ENCODE measurements around the gene GJD4. TPM values are rescaled to one million over a fixed set of nuclear protein-coding genes. Genes with fewer than 3 reads are reported as not detected.

GJD4 gene, protein sequence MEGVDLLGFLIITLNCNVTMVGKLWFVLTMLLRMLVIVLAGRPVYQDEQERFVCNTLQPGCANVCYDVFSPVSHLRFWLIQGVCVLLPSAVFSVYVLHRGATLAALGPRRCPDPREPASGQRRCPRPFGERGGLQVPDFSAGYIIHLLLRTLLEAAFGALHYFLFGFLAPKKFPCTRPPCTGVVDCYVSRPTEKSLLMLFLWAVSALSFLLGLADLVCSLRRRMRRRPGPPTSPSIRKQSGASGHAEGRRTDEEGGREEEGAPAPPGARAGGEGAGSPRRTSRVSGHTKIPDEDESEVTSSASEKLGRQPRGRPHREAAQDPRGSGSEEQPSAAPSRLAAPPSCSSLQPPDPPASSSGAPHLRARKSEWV
- not detected for polyA plus RNA-seq (2012; ENCODE audit: insufficient read depth, insufficient read length, low read depth)

DNA sequence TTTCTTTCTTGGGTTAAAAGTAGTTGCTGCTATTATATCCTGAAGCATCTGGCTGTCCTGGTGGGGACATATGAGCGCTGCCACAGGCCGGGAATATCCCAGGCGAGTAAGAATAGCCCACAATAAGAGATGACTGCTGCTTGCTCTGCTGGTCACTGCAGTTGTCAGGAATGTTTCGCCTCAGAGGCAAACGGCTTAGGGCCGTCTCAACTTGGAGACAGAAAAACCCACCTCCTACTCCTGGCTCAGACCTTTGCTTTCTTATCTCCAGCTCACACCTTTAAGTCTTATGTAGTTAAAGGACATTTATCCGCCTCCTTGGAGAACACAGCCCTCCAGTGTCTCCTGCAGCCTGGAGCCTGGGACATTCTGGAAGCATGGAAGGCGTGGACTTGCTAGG lies at the start of gene GJD4:
GJD4 (plus strand) TSS at position 151 of the 400 bp plus-strand sequence; CDS start at position 378, 227 bp downstream.
- Histone ChIP-seq H3K36me3 (no peaks in the 10 kb centered on the region), H3K4me3 (ENCODE audit: low read depth, low read length) (no peak within 1 kb of the TSS), H3K9me3 (no peaks in the 10 kb centered on the region), H3K4me1 (no peaks in the 10 kb centered on the region), H3K27me3 (peaks cover 21% of the 10 kb centered on the region)
- DNase-seq, result no peak
- TF ChIP-seq, protein P1, sequence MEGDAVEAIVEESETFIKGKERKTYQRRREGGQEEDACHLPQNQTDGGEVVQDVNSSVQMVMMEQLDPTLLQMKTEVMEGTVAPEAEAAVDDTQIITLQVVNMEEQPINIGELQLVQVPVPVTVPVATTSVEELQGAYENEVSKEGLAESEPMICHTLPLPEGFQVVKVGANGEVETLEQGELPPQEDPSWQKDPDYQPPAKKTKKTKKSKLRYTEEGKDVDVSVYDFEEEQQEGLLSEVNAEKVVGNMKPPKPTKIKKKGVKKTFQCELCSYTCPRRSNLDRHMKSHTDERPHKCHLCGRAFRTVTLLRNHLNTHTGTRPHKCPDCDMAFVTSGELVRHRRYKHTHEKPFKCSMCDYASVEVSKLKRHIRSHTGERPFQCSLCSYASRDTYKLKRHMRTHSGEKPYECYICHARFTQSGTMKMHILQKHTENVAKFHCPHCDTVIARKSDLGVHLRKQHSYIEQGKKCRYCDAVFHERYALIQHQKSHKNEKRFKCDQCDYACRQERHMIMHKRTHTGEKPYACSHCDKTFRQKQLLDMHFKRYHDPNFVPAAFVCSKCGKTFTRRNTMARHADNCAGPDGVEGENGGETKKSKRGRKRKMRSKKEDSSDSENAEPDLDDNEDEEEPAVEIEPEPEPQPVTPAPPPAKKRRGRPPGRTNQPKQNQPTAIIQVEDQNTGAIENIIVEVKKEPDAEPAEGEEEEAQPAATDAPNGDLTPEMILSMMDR (IDR thresholded peaks at IDR 0.05; ENCODE audit: low read depth, low read length), result no peak

DNA sequence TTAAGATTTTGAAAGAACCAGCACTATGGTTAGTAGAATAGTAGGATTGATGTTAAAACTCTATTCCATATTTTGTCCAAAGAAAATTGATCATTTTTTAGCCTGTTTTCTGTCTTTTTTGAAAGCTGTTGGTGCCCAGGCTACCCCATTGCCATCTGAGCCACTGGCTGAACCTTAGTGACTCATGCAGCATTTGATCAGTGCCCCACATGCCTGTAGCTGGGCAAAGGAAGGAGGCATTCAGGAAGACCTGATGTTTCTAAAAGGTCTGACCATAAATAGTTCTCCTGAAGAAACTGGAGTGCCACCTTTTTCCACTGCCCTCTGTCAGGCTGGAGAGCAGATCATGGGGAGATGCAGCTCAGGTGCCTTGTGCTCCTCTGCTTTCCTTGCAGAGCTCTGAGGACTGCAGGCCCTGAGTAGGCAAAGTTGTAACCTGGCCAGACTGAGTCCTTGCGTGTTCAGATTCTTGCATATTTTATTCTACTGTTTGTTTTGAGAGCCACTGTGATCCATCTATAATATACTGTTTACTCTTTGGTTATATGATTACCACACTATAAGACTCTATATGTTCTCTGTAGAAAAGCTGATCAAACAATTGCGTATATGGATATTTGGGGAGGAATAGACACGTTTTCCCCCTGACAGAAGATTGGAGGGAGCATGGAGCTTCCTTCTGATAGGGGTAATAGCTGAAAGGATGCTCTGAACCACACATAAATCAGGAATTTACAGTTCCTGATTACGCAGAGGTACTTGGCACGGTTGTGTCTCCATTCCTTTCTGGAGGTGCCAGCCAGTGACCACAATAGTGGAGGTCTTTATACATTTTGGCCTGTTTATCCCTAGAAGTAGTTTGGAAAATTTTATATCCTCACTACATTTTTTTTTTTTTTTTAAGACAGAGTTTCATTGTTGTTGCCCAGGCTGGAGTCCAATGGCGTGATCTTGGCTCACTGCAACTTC lies 48.9 kb upstream of the GJD4 start:
- H3K4me1 ChIP-seq, result no peaks in the 10 kb centered on the region
- H3K4me3 ChIP-seq (ENCODE audit: low read depth, low read length), result no peak overlapping the region
- no peaks in the 10 kb centered on the region; the same call in 1 of the 2 replicates for H3K36me3 ChIP-seq
- DNase-seq, result no peak
- TF ChIP-seq, protein P1 (IDR thresholded peaks at IDR 0.05; ENCODE audit: low read depth, low read length), result no peak
- H3K9me3 ChIP-seq, result no peaks in the 10 kb centered on the region
- no peaks in the 10 kb centered on the region for H3K27me3 ChIP-seq

DNA sequence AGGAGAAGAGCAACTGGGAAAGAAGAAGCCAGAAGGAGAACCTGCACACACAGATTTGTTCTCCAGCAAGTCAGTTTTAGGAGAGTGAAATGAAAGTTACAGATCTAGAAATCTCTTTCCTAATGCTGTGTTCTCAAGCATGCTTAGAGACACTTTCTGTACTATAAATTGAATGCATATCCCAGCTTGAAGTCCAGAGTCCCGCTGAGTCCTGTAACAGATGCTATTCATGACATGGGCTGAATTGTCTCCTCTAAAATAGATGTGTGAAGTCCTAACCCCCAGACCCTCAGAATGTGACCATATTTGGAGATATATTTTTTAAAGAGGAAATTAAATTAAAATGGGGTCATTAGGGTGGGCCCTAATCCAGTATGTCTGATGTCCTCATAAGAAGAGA lies 46.9 kb upstream of the GJD4 start:
- H3K4me3 ChIP-seq (ENCODE audit: low read depth, low read length), result no peak overlapping the region
- H3K4me1 ChIP-seq, result no peaks in the 10 kb centered on the region
- H3K36me3 ChIP-seq, result no peaks in the 10 kb centered on the region; the same call in 1 of the 2 replicates
- TF ChIP-seq, protein P1 (IDR thresholded peaks at IDR 0.05; ENCODE audit: low read depth, low read length), result no peak
- H3K27me3 ChIP-seq, result no peaks in the 10 kb centered on the region
- DNase-seq, result no peak
- no peaks in the 10 kb centered on the region for H3K9me3 ChIP-seq

DNA sequence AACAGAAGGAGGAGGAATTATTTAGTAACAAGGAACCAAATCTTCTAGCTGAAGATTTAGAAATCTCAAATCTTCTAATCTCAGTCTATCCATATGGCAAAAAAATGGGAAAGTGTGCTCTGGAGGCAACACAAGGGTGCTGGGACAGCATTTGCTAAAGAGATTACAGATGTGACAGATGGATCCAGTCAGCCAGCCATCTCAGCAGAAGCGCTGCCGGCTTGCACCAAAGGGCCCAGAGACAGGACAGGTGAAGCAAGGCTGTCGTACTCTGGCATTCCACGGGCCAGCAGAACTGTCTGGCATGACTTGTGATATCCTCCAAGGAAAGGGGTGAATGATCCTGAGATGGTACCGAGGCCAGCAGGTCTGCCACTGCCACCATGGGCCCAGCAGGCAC lies 45.7 kb upstream of the GJD4 start:
- Histone ChIP-seq H3K27me3 (no peaks in the 10 kb centered on the region), H3K4me1 (no peaks in the 10 kb centered on the region), H3K36me3 (no peaks in the 10 kb centered on the region; the same call in 1 of the 2 replicates), H3K4me3 (ENCODE audit: low read depth, low read length) (no peak overlapping the region), H3K9me3 (no peaks in the 10 kb centered on the region)
- TF ChIP-seq, protein P1 (IDR thresholded peaks at IDR 0.05; ENCODE audit: low read depth, low read length), result no peak
- no peak for DNase-seq

DNA sequence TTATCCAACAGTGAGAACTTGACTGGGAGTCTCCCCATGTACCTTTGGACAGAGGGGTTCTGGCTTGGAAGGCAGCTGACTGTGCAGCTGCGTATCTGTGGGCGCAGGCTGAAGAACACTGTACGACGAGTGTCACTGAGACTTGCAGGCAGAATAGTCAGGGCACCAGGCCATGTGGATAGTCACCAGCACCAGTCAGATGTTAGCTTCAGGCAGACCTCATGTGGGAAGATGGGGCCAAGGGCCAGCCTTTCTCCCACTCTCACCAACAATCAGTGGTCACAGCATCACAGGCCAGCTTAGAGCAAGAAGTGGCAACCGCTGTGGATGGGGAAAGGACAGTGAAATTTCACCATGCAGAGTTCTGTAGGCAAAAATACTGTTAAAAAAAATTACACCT lies 43.4 kb upstream of the GJD4 start:
- TF ChIP-seq, protein P1 (IDR thresholded peaks at IDR 0.05; ENCODE audit: low read depth, low read length), result no peak
- Histone ChIP-seq H3K9me3 (no peaks in the 10 kb centered on the region), H3K4me1 (no peaks in the 10 kb centered on the region), H3K4me3 (ENCODE audit: low read depth, low read length) (no peak overlapping the region), H3K36me3 (no peaks in the 10 kb centered on the region), H3K27me3 (no peaks in the 10 kb centered on the region)
- DNase-seq, result no peak

Measured in BE2C (cell line).